Right lobe of liver (tissue), 4 donors: ENCODE data around the gene FBXO7.

Source experiments
- CTCF ChIP-seq, 4 donors: fragments of 200-600 bp in 3 of 4; fragments of 450-650 bp in 1 of 4; IDR thresholded peaks; one replicate each; pipeline versions ENCODE4 v1.5.1 to v1.8.0; 2016 to 2022; ENCODE audit warnings: antibody characterized with exemption in 4 of 4, mild to moderate bottlenecking in 2 of 4
- POLR2A ChIP-seq: fragments of 450-650 bp; IDR thresholded peaks from one replicate; pipeline ENCODE4 v1.6.1; 2017; ENCODE audit warnings: antibody characterized with exemption, mild to moderate bottlenecking
- donor health status: DM: no; HTN: no; CAD: no.
- donor health status: DM: no; HTN: no; CAD: no.
- donor health status: DM: no; HTN: yes; CAD: no.

GRCh38 chr22:32522237-32522636, 47.6 kb downstream of the FBXO7 start:
- TF ChIP-seq CTCF (IDR thresholded peaks at IDR 0.05) (no peak), POLR2A (no peak)
